ENCODE results near the gene GZF1.

GZF1 gene

DNA sequence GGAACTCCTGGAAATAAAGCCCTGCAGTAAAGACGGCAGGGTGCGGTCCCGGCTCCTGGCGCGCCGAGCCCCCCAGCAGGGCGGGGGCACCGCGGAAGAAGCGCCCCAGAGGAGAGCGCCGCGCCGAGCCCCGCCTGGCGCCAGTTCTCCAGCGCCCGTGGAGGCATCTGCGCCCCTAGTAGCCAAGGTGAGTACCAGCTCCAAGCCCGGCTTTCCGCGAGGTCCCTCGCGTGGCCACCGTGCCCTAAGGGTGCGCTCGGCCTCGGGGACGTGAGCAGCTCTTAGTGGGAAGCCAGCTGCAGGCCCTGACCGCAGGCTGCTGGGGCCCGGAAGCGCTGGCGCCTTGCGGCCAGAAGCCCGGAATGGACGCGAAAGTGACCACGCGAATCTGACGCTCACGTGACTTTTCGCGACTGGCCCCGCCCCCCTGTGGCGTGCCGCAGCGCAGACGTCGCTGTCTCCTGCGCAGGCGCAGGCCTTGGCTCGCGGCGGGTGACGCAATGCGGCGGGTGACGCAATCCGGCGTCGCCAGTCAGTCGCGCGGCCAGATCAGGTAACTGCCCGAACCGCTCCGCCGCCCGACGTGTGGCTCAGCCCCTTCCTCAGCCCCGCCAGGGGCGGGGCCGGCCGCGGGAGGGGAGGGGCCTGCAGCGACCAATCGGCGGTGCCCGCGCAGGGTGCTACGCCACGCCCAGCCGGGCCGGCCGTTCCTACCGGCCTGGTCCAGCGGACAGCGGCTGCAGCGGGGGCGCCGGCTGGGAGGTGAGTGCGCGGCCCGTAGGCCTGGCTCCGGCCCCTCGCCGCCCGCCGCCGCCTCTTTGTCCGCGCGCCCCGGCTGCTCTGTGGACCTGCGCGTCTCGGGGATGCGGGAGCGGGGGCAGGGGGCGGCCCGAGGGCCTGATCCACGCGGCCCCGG is at the start of gene GZF1:
TSS of gene GZF1 (plus strand) at position 707 of the 916 bp plus-strand sequence. CDS start 2,202 bp downstream, outside the sequence.
- peak; percentile 96 to 99 for DNase-seq (ENCODE audit: low read depth in 1 of 2, low spot score in 1 of 2)

DNA sequence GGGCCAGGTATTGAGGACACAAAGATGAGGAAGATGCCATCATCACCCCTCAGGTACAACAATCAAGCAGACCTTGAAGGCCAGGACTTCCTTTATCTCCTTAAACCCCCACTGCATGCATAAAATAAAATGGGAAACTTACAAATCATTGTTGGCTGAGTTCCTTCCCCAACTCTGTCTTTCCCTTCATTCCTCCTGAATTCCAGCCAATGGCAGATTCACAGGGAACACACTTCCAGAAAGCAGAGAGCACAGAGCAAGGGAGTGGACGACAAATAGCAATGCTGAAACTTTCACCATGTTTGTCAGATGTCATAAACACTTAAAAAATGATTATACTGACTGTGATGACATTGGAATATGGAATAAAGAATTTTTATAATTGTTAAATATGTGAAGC is 48.7 kb upstream of the GZF1 start:
- no peak for DNase-seq (ENCODE audit: low read depth in 1 of 2, low spot score in 1 of 2)

DNA sequence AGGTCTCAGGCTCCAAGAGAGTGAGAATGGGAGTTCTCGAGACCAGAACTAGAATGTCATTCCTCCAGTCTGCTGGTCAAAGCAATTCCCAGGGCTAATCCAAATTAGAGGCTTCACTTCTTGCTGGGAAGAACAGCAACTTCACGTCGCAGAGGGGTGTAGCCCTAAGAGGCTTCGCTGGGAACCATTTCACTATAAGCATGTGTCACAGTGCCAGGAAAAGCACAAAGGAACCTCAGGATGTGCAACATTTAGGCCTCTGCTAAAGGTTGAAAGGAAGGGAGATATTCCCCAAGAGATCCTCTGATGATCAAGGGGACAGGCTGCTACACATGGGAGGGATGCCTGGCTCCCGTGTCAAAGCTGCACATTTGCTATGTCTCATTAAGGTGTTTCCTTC is 47.3 kb upstream of the GZF1 start:
- no peak for DNase-seq (ENCODE audit: low read depth in 1 of 2, low spot score in 1 of 2)

DNA sequence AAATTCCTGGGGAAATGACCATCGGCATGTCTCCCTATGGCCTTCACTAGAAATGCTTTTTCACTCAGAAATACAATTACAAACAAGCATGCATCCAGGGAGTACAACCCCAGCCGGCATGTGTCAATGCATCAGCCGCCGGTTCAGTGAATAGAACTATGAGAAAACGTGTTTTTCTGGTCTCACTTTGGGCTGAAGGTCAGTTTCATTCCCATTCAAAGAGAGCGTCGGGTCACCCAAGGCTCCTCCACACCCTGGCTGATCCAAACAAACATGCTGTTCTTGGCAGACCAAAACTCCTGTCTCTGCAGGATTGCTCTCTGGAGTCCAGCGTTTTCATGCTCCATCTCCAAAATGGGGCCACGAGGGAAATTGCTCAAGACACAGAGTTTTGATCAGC is 46.9 kb upstream of the GZF1 start:
- DNase-seq (ENCODE audit: low read depth in 1 of 2, low spot score in 1 of 2) = no peak

DNA sequence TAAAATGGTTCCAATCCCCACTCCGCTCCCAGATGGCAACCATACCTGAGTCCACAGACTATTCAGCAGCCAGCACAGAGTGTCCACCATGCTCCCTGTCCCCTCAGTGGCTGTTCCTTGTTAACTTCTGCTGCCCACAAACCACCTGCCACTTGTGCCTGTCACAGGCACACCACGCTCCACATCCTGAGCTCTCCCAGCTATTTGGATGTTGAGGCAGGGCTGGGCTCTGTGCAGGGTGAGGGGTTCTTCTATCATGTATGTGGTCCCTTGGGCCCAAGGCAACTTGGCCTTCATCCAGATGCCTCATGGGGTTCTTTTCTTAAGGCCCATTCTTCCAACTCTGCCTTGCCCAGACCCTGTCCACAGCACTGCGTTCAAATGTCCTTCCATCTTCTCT is 45.4 kb upstream of the GZF1 start:
- no peak for DNase-seq (ENCODE audit: low read depth in 1 of 2, low spot score in 1 of 2)

DNA sequence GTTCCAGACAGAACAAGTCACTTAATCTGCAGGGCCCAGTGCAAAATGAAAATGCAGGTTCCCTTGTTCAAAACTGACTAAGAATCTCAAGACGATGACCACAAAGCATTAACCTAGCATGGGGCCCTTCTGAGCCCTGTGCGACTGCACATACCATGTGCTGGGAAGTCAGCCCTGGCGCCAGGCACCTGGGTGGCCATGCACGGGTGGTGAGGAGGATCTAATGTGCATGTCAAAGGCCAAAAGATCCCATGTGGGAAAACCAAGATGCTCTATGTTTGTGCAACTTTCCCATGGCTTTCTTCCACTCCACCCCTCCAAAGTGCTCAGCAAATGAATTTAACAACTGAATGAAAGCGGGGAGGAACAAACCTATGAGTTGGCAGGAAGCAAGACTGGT is 44.9 kb upstream of the GZF1 start:
- DNase-seq (ENCODE audit: low read depth in 1 of 2, low spot score in 1 of 2) = no peak

DNA sequence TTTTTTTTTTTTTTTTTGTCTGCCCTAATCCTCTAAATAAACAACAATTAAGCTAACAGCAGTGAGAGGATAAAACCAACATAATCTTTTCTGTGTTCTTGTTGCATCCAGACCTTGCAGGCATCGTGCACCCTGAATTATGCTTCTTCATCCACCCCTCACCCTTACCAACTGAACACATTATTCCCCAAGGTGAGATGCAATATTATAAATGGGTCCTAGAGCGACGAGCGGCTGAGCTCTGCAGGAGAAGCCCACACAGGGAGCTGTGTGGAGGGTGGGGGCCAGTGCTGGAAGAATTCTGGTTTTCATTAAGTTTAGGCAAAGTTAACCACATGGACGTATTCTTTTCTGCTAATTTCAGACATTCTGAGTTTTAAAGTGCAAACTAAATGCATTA is 43.6 kb upstream of the GZF1 start:
- no peak for DNase-seq (ENCODE audit: low read depth in 1 of 2, low spot score in 1 of 2)

DNA sequence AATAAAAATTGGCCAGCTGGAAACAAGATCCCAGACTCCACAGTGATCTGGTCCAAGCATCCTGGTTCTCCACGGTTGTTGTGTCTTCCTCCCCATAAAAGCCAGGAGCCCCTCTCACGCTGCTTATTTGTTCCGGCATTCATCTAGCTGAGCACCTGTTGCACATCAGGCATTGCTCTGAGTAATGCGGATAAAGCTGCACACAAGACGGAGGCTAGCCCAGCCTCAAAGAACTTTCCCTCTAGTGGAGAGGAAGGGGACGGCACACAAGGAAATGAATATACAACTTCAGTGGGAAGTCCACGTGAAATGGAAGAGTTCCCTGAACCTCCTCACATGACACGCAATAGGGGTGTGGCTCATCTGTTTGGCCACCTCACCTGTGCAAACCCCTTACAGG is 41.7 kb upstream of the GZF1 start:
- no peak for DNase-seq (ENCODE audit: low read depth in 1 of 2, low spot score in 1 of 2)

DNA sequence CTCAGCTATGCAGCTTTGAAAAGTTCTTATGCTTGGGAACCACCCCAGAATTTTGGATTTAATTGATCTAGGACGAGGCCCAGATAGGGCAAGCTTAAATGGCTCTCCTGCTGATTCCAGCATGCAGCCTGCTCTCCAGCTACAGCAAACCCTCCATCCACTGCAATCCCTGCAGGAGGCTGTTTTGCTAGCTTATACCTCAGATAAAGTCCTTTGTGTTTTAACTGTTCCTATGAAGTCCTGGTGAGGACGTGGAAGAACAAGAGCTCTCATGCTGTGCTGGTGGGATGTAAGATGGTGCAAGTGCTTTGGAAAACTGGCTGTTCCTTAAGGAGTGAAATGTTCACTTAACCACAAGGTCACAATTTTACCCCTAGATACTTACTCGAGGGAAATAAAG is 36.9 kb upstream of the GZF1 start:
- DNase-seq (ENCODE audit: low read depth in 1 of 2, low spot score in 1 of 2) = no peak

DNA sequence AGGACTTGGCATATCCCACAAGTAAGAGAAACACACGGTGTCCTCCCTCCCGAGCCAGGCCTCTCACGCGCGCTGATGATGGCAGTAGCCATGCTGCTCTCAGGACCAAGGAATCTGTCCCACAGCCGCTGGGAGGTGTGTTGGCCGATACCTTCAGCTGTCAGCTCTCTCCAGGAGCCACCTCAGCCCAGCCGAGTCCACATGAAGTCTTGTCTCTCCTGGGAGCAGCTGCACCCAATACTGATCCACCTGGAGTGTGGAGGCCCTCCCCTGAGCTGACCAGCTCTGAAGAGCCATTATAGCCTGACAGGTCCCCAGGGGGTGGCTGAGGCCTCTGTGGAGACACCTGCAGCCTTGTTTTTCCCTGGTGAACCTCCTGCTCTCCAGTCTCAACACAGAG is 35.2 kb upstream of the GZF1 start:
- no peak for DNase-seq (ENCODE audit: low read depth in 1 of 2, low spot score in 1 of 2)

DNA sequence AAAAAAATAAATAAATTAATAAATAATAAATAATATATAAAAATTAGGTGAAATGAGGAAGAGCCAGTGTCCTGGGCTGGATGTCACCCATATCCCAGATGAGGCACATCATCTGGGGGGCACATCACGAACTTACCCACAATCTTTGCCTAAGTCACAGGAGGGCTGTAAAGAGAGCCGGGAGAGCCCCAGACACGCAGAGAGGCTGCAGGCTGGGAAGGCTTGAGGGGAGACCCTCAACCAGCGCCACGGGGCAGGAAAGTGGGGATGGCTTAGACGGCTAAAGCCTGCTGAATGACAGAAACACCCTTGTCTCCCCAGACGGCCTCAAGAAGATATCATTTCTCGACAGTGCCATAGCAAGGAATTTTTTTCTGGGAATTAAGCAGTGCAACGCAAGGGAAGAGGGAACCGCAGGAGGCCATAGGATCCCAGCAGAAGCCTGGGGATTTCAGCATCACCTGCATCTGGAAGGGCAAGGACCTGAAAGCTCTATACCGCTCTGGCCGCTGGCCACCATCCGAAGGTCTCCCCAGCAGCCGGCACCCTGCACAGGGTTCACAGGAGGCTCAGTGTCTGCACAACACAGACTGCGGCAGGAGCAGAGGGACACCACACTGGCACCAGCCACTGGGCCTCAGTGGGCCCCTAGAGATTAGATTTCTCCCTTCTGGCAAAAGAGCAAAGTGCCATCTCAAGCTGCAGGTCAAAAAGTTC is 34.2 kb upstream of the GZF1 start:
- no peak for DNase-seq (ENCODE audit: low read depth in 1 of 2, low spot score in 1 of 2)

DNA sequence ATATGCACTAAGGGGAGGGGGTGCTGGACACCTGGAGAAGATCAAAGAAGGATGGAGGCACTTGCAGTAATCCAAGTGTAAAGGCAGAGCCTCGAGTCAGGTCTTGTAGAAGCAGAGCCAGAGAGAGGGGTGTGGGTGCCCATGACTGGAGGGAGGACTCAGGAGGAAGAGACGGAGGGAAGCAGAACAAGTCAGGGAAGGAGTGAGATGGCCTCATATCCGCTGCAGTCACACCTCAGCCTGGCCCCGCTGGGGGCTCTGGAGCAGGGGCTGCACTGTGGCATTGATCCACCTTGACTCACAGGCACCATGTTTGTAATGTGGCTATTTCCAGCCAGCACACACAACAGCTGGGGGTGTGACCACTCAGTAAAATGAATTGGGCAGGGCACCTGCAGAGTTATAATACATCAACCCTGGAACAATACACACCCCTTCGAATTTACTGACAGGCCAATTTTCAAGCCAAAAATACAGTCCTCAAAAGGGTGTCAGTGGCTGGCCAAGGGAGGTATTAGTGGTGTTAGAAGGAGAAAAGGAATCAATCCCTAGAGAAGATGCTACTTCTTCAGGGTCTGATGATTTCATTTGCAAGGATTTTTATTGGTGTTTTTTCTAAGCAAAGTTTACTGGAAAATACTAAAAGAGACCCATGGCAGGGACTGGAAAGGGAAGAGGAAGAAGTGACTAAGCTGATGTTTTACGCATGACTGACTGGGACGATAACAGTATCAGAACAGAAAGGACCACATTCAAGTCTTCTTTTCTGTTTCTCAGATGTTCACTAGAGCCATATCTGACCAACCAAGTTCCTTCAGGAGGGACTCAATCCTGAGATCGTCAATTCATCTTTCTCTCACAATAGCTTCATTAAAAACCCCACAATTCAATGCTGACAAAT is 30.3 kb upstream of the GZF1 start:
- DNase-seq (ENCODE audit: low read depth in 1 of 2, low spot score in 1 of 2) = no peak

DNA sequence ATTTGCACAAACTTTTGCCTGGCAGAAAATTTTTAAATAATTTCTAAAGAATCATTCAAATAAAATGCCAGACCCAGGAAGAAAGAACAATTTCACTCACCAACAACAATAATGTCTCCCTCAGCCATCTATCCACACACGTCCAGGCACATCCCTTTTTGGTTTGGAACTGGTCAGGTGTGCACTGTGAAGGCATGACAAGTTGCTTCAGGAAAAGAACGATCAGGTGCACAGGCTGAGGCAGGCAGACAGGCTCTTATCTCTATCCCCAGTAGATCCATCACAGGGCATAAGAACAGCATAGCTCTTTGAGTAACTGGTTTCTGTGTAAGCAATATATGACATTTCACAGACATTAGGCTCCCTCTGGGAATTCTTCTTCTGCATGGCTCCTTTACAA is 29.5 kb upstream of the GZF1 start:
- DNase-seq (ENCODE audit: low read depth in 1 of 2, low spot score in 1 of 2) = no peak

DNA sequence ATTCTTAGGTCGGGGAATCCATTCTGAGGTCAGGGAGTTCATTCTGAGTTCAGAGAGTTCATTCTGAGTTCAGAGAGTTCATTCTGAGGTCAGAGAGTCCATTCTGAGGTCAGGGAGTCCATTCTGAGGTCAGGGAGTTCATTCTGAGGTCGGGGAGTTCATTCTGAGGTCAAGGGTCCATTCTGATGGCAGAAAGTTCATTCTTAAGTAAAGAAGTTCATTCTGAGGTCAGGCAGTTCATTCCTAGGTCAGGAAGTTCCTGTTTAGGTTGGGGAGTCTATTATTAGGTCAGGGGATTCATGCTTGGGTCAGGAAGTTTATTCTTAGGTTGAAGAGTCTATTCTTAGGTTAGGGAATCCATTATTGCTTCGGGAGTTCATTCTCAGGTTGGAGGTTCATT is 27.9 kb upstream of the GZF1 start:
- no peak for DNase-seq (ENCODE audit: low read depth in 1 of 2, low spot score in 1 of 2)

DNA sequence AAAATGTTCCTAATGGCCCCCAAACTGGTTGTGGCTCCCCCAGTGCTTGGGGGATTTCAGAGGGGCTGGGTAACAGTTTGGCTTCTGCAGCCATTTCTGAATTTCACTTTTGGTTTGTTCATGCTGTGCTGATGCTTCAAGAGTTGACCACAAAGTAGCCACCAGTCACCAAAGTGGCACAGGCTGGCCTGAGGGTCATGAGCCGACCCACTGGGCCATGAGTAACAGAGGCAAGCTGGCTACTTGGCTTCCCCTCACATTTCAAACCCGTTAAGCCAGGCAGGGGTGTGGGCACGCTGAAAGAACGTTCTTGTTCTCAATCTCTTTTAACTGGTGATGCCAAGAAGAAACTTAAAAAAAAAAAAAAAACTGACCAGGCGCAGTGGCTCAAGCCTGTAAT is 26.5 kb upstream of the GZF1 start:
- DNase-seq (ENCODE audit: low read depth in 1 of 2, low spot score in 1 of 2) = no peak

DNA sequence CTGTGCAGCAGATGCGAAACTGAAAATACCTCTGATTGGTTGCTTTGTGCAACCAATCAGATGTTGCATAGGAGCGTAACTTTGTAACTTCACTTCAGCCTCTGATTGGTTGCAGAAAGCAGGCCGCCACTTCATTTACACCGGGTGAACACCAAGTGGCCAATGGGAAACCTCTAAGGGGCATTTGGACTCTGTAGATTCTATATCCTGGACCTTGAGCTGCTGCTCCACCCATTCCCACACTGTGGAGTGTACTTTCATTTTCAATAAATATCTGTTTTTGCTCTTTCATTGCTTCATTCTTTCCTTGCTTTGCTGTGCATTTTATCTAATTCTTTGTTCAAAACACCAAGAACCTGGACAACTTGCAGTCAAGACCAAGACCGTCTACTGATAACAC is 25.5 kb upstream of the GZF1 start:
- DNase-seq (ENCODE audit: low read depth in 1 of 2, low spot score in 1 of 2) = no peak

DNA sequence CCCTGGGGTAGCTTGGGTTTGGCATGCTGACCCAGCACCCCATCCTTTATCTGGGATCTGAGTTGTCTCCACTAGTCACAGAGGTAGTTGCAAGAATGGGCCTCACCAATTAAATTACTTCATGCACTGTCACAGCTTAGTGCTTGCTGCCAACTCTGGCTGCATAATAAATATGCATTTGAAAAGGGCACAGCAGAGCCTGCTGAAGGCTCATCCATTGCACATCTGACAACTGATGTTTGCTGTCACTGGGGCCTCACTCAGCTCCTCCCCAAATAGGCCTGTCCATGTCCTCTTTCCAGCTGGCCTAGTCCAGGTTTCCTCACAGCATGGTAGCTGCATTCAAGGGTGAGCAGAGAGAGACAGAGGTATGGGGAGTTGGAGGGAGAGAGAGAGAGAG is 24.7 kb upstream of the GZF1 start:
- DNase-seq (ENCODE audit: low read depth in 1 of 2, low spot score in 1 of 2) = no peak

DNA sequence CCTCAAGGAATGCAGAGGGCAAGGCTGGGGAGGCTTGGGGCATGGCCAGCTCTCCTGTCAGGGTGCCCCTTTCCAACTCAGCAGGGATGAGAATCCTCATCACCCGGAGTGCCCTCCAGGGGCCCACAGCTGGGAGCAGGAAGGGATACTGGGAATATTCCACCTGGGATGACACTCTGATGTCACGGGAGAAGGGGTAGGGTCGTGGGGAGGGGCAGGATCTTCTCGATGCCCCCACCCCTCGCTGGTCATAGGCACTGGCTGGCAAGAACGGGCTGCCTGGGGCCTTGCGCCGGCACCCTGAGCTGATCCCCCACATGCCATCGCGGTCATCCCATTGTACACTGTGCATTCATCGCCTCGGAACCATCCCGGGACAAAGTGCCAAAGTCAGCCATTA is 22.0 kb upstream of the GZF1 start:
- no peak for DNase-seq (ENCODE audit: low read depth in 1 of 2, low spot score in 1 of 2)

DNA sequence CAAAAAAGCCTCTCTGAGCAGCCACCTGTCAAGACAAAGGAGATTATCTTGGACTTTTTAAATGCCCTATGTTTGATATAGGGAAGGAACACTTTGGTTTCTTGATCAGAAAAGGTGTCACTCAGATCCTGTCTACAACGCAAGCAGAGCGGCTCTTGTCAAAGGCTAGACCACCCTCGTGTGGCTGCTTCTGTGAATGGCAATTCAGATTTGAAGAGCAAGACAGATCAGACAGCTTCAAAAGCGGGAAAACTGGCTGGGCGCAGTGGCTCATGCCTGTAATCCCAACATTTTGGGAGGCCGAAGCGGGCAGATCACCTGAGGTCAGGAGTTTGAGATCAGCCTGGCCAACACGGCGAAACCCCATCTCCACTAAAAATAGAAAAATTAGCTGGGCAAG is 21.5 kb upstream of the GZF1 start:
- DNase-seq (ENCODE audit: low read depth in 1 of 2, low spot score in 1 of 2) = no peak

DNA sequence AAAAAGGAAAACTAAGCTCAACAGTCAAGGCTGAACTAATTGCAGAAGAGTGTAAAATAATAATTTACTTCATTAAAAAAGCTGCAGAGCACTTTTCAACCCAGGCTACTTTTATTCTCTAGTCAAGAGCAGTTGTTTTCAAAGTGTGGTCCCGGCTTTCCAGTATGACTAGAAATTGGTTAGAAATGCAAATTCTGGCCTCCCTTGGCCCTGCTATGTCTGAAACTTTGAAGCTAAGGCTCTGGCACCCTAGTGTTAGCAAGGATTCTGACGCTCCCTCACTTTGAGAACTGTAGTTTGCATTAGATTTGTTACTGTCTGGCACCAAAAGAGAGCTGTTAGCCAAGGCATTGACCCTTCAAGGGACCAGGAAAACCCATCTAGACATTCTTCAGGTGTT is 20.9 kb upstream of the GZF1 start:
- DNase-seq (ENCODE audit: low read depth in 1 of 2, low spot score in 1 of 2) = no peak

DNA sequence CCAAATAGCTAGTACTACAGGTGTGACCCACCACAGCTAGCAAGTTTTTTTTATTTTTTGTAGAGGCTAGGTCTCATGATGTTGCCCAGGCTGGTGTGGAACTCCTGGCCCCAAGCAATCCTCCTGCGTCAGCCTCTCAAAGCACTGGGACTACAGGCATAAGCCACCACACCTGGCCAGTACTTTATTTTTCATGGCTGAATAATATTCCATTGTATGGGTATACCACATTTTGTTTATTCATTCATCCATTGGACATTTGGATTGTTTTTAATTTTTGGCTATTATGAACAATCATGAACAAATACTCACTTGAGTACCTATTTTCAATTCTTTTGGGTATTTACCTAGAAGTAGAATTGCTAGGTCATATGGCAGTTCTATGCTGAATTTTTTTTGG is 18.4 kb upstream of the GZF1 start:
- DNase-seq (ENCODE audit: low read depth in 1 of 2, low spot score in 1 of 2) = no peak

DNA sequence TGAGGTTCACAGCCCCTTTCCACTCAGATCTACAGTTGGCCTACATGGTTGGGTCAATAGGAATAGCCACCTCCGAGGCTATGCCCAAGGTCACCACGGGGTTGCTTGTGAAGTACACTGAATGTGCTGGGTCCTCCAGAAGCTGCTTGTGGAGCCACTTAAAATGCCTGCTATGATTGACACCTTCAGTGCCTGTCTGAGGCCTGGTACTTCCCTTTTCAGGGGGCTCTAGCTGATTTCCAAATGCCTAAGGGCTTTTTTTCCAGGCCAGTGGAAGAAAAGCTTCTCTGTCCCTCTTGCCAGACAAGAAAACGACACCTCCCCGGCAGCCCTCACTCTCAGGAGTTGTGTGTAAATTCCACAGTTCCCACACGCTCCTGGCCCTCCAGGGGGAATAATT is 17.6 kb upstream of the GZF1 start:
- no peak for DNase-seq (ENCODE audit: low read depth in 1 of 2, low spot score in 1 of 2)
